Neutrophil (primary cell): ENCODE data around the gene SULT6B1.
A peak's percentile ranks its signal among the peaks of the same experiment; 100 is the strongest.

Experiments
- H3K27ac ChIP-seq: fragments of 200-600 bp; sonication (generic); 2 replicates; pipeline ENCODE4 v1.5.1; 2016; ENCODE audit warnings: mild to moderate bottlenecking, moderate library complexity
- H3K27me3 ChIP-seq: fragments of 200-600 bp; sonication (generic); 2 replicates; pipeline ENCODE4 v1.6.0; 2016; ENCODE audit warnings: mild to moderate bottlenecking
- H3K36me3 ChIP-seq: fragments of 200-600 bp; sonication (generic); 2 replicates; pipeline ENCODE4 v1.5.1; 2017
- H3K4me1 ChIP-seq, 2 experiments: fragments of 200-600 bp in 1 of 2; sonication (generic) in 1 of 2; 1 replicate in 1 of 2; 2 replicates in 1 of 2; pipeline versions ENCODE4 v1.5.1 to v1.6.1; 2013 to 2016; ENCODE audit warnings: low read depth in 1 of 2, low read length in 1 of 2, mild to moderate bottlenecking in 1 of 2, moderate library complexity in 1 of 2; ENCODE audit not compliant: control insufficient read depth in 1 of 2, insufficient read depth in 1 of 2
- H3K4me3 ChIP-seq, 2 experiments: fragments of 200-600 bp in 1 of 2; sonication (generic) in 1 of 2; 1 replicate in 1 of 2; 2 replicates in 1 of 2; pipeline ENCODE4 v1.5.1; 2013 to 2016; ENCODE audit warnings: low read depth in 1 of 2, low read length in 1 of 2, mild to moderate bottlenecking in 1 of 2, moderate library complexity in 1 of 2
- H3K9me3 ChIP-seq: fragments of 200-600 bp; sonication (generic); 2 replicates; pipeline ENCODE4 v1.5.1; 2016
- TF ChIP-seq, protein P1 (sequence below): fragments of 200-600 bp; sonication (generic); IDR thresholded peaks from 2 replicates; pipeline ENCODE4 v1.5.1; 2016; ENCODE audit warnings: antibody characterized with exemption

Gene SULT6B1, protein sequence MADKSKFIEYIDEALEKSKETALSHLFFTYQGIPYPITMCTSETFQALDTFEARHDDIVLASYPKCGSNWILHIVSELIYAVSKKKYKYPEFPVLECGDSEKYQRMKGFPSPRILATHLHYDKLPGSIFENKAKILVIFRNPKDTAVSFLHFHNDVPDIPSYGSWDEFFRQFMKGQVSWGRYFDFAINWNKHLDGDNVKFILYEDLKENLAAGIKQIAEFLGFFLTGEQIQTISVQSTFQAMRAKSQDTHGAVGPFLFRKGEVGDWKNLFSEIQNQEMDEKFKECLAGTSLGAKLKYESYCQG

DNA sequence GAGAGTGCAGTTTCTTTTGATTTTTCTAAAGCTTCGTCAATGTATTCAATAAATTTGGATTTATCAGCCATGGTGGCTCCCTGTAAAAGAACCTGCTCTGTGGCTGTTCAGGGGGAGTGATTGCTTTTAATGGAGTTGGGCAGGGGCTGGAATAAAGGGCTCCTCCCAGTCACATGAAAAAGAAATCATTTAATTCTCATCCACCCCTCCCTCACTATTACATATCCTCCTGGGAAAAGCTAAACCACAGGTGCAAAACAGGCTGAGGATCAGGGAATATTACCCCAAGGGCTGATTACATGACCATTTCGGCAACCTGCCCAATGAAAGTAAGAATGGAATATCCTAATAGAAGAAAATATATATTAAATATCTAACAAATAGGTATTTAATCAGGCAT, at the start of gene SULT6B1:
Gene SULT6B1, minus strand, starts transcription at position 101 of the 400 bp plus-strand sequence. Its CDS starts 30 bp downstream, at position 71.
- Histone ChIP-seq H3K27ac (peak within 1 kb of the TSS; percentile 84), H3K9me3 (no peaks in the 10 kb centered on the region), H3K36me3 (no peaks in the 10 kb centered on the region), H3K4me1 (peaks cover 57 to 59% of the 10 kb centered on the region in 2 experiments), H3K4me3 (peak within 1 kb of the TSS; percentile 8 to 27), H3K27me3 (peaks cover 5% of the 10 kb centered on the region)
- TF ChIP-seq, protein P1, sequence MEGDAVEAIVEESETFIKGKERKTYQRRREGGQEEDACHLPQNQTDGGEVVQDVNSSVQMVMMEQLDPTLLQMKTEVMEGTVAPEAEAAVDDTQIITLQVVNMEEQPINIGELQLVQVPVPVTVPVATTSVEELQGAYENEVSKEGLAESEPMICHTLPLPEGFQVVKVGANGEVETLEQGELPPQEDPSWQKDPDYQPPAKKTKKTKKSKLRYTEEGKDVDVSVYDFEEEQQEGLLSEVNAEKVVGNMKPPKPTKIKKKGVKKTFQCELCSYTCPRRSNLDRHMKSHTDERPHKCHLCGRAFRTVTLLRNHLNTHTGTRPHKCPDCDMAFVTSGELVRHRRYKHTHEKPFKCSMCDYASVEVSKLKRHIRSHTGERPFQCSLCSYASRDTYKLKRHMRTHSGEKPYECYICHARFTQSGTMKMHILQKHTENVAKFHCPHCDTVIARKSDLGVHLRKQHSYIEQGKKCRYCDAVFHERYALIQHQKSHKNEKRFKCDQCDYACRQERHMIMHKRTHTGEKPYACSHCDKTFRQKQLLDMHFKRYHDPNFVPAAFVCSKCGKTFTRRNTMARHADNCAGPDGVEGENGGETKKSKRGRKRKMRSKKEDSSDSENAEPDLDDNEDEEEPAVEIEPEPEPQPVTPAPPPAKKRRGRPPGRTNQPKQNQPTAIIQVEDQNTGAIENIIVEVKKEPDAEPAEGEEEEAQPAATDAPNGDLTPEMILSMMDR, result no peak

DNA sequence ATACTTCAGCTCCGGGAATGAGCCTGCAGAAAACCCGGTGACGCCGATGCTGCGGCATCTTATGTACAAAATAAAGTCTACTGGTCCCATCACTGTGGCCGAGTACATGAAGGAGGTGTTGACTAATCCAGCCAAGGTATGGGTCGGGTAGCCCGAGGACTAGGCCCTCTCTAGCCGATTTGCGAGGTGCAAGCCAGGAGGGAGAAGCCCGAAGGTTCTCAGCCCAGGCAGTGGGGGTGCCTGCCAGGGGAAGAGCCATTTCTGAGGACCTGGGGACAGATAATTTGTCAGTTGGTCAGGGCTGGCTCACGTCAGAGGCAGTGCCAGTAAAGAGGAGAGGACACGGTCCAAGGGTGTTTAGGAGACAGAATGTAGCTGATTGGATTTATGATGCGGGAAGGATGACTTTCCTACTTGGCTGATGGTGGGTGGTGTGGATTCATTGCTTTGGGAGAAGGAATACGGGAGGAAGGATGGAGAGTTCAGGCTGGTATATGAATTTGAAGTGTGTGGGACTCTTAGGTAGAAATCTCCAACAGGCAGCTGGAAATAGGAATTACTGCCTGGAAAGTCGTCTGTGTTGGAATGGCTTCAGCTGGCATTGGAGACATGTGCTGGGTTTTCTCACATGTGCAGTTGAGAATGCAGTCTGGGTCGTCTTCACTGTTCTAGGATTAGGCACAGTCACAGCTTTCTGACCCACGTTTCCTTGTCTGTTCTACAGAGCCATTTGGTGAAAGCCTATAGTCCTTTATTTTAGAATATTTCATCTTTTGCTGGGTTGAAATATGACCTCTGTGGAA, 43.9 kb upstream of the SULT6B1 start:
- H3K4me3 ChIP-seq, result peak overlapping the region; percentile 90 to 97
- H3K4me1 ChIP-seq, result peaks cover 34 to 36% of the 10 kb centered on the region in 2 experiments
- H3K9me3 ChIP-seq, result no peaks in the 10 kb centered on the region
- TF ChIP-seq, protein P1, result no peak
- peaks cover 23% of the 10 kb centered on the region for H3K36me3 ChIP-seq
- H3K27ac ChIP-seq, result peak overlapping the region; percentile 95
- no peaks in the 10 kb centered on the region for H3K27me3 ChIP-seq

DNA sequence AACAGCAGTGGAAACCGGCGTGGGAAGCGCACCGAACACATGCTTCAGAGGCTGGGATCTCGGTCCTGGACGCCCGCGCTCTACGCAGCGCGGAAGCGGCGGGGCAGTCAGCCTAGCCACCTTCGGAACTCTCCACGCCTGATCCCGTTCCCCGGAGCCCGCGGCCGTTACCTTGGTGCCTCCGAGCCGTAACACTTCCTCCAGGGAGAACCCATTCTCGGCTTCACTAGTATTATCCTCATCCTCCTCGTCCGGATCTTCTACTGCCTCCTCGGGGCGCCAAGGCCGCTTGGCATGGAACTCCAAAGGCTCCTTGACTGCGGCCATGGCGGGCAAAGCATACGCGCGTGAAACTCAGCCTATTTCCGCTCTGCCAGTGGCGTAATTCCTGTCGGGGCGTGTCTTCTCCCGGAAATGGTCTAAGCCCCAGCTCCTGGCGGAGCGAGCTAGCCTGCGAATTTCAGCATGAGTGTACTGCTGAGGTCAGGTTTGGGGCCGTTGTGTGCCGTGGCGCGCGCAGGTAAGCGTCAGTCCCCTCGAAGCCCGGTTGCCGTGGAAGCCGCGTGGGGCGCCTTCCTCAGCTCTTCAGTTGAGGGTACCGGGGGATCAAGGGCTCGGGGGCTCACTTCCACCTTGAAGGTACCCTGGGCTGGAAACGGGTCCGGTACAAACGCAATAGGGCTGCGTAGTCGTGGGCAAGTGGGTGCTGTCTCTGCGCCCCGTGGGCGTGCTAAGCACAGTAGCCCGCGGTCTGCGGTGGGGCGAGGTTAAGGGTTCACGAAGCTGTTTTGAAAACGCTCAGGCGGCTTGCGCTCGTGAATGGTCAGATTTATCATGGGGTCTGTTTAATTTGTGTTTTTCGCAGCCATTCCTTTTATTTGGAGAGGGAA, 43.0 kb upstream of the SULT6B1 start, which contains the start of the genes CEBPZ and NDUFAF7:
Gene CEBPZ, minus strand, starts transcription at position 356 of the 890 bp plus-strand sequence. Its CDS starts 29 bp downstream, at position 327.
Gene NDUFAF7, plus strand, starts transcription at position 418 of the 890 bp plus-strand sequence. Its CDS starts 48 bp downstream, at position 466.
- no peaks in the 10 kb centered on the region for H3K9me3 ChIP-seq
- TF ChIP-seq, protein P1, result peak; percentile 36
- H3K27ac ChIP-seq, result peak within 1 kb of the TSS; percentile 95
- peaks cover 34 to 36% of the 10 kb centered on the region in 2 experiments for H3K4me1 ChIP-seq
- no peaks in the 10 kb centered on the region for H3K27me3 ChIP-seq
- H3K4me3 ChIP-seq, result peak within 1 kb of the TSS; percentile 90 to 97
- H3K36me3 ChIP-seq, result peaks cover 26% of the 10 kb centered on the region

DNA sequence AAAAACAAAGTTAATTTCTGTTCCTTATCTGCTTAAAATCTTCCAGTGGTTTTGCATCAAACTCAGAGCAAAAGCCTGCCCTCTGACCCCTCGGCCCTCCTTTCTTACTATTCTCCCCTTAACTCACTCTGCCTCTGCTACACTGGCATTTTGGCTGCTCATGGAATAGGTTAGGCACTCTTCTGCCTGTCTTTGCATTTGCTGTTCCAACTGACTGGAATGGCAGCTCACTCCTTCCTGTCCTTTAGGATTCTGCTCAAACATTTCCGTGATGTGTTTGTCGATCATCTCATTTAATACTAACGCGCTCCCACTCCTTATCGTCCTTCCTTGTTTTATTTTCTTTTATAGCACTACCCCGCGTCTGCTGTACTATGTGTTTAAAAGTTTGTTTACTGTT, 42.1 kb upstream of the SULT6B1 start:
- Histone ChIP-seq H3K4me1 (peaks cover 34 to 36% of the 10 kb centered on the region in 2 experiments), H3K9me3 (no peaks in the 10 kb centered on the region)

More for the DNA sequence above, 42.1 kb upstream of the SULT6B1 start:
- peak overlapping the region; percentile 95 for H3K27ac ChIP-seq
- H3K27me3 ChIP-seq, result no peaks in the 10 kb centered on the region
- TF ChIP-seq, protein P1, result no peak
- H3K4me3 ChIP-seq, result peak overlapping the region; percentile 90 to 97
- peaks cover 23% of the 10 kb centered on the region for H3K36me3 ChIP-seq
